Measurements from ENCODE around the gene OGG1. TPM values are rescaled to one million over a fixed set of nuclear protein-coding genes. Genes with fewer than 3 reads are reported as not detected.
A peak's percentile ranks its signal among the peaks of the same experiment; 100 is the strongest.

Gene OGG1
- total and polyA plus RNA-seq, 9 of the 15 experiments (the other 6 are each of a cell fraction or from before 2014, with no cell fraction given), result 6.6 to 33.0 (median 24.4) TPM

- Histone ChIP-seq H3K79me2 (ENCODE audit: control insufficient read depth, insufficient read depth, low read length) (peaks cover 40% of the 10 kb centered on the region), H3K9me1 (ENCODE audit: control insufficient read depth, insufficient read depth, low read length) (no peaks in the 10 kb centered on the region), H3K4me3 (peak overlapping the region; percentile 93), H3K36me3 (ENCODE audit: control insufficient read depth, insufficient read depth, low read length) (peaks cover 29% of the 10 kb centered on the region), H3K9ac (ENCODE audit: insufficient read depth in 1 of 2, low read depth in 2 of 2, low read length in 2 of 2) (peak overlapping the region; percentile 57 to 78; a peak in 3 of 4 replicates), H4K20me1 (replicated peaks; ENCODE audit: control insufficient read depth, insufficient read depth, low read length) (peaks cover 16% of the 10 kb centered on the region), H3K27ac (ENCODE audit: extremely low read depth, low read depth, low read length) (peak overlapping the region; percentile 64; the same call in 2 of the 3 replicates), H2AFZ (ENCODE audit: low read depth, low read length) (peak overlapping the region; percentile 95), H3K9me3 (replicated peaks; ENCODE audit: control insufficient read depth, insufficient read depth, low read depth, low read length) (no peaks in the 10 kb centered on the region), H3K4me2 (ENCODE audit: insufficient read depth, low read length) (peak overlapping the region; percentile 79), H3K4me1 (replicated peaks in 1 of 2; ENCODE audit: control insufficient read depth in 2 of 2, insufficient read depth in 2 of 2, low read length in 2 of 2) (peaks cover 34 to 36% of the 10 kb centered on the region in 2 experiments), H3K27me3 (ENCODE audit: control insufficient read depth in 2 of 2, insufficient read depth in 2 of 2, low read length in 2 of 2) (no peaks in the 10 kb centered on the region)
- POLR2A ChIA-PET, result interaction anchor here (0.5 to 5.9 kb wide), 11 partner anchors 9 to 649 kb away, joined by 3 to 60 read pairs (median 4); partner anchors contain the start of genes OGG1, SEC13 and THUMPD3
- in situ Hi-C loops (cut with MboI), result no loop called here
- no TSS peak for BruUV-seq (replicated peaks)
- peak; percentile 69 for ATAC-seq
- WGBS (ENCODE audit: insufficient coverage, low coverage, missing lambda C conversion rate), result under 1% methylated on average over 16 of the region's 17 CpGs
- DNase-seq (ENCODE audit: extremely low read depth in 1 of 4, low spot score in 3 of 4), result peak in 1 of 4 experiments; percentile 41
- intact Hi-C loops (cut with micrococcal nuclease), result loop anchor here (1.0 kb wide), 1 partner anchor 19 kb away; the partner anchor contains the start of gene OGG1
- CTCF ChIA-PET (ENCODE audit: low intra/inter-chr PET ratio), result no interaction called here
- no peak for FAIRE-seq
- TF ChIP-seq YBX1 (IDR thresholded peaks at IDR 0.05) (no peak), ZNF740 (CRISPR knock-in tag; IDR thresholded peaks at IDR 0.05) (no peak), ZNF740 (tag; IDR thresholded peaks at IDR 0.05) (no peak), ZNF280A (IDR thresholded peaks at IDR 0.05; ENCODE audit: low read depth, partially characterized antibody) (peak; percentile 6), OTX1 (CRISPR knock-in tag; IDR thresholded peaks at IDR 0.05) (peak; percentile 89), ZNF584 (CRISPR knock-in tag; IDR thresholded peaks at IDR 0.05; ENCODE audit: low read depth) (no peak), DEAF1 (CRISPR knock-in tag; IDR thresholded peaks at IDR 0.05) (no peak), BRCA1 (IDR thresholded peaks at IDR 0.05) (no peak), BRCA1 (CRISPR knock-in tag; IDR thresholded peaks at IDR 0.05) (no peak), HMG20A (CRISPR knock-in tag; conservative IDR thresholded peaks at IDR 0.05) (no peak), MLLT1 (IDR thresholded peaks at IDR 0.05) (0 out of 4 replicates have a peak, but pooled peaks have one; percentile 25 to 62), PRDM10 (IDR thresholded peaks at IDR 0.05; ENCODE audit: partially characterized antibody) (peak; percentile 49)
Measured at GRCh38 chr3:9730657-9731205, 19.0 kb upstream of the OGG1 start.
